Astrocyte of the hippocampus (primary cell): Measurements from ENCODE around the gene INTS11.
A peak's percentile ranks its signal among the peaks of the same experiment; 100 is the strongest.

ENCODE experiments used
- DNase-seq: peaks from one replicate; pipeline ENCODE4 v3.0.0; 2011; ENCODE audit warnings: low read depth, low spot score

INTS11 gene

GRCh38 chr1:1312450-1313314 lies 11.8 kb downstream of the INTS11 start:
- DNase-seq, result no peak

GRCh38 chr1:1311107-1312104 lies 13.1 kb downstream of the INTS11 start:
- DNase-seq, result no peak

DNA sequence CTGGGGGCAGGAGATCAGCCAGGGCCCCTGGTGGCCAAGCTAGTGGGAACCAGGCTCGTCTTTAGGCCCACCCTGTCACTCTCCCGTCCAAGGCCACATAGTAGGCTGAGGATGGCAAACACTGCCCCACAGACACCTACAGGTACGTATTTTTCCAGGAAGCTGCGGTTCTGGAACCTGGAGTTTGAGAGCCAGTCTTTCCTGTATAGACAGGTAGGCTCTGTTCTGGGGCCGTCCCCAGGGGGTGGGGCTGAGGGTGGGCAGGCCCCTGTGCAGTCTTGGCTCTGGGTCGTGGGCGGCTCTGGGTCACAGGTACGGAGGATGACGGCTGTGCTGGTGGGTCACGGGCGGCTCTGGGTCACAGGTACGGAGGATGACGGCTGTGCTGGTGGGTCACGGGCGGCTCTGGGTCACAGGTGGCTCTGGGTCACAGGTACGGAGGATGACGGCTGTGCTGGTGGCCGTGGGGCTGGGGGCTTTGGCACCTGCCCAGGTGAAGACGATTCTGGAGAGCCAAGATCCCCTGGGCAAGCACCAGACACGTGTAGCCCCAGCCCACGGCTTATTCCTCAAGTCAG lies 13.9 kb downstream of the INTS11 start:
- no peak for DNase-seq

- no peak for DNase-seq
Observed at GRCh38 chr1:1310109-1310385, 14.4 kb downstream of the INTS11 start.

DNA sequence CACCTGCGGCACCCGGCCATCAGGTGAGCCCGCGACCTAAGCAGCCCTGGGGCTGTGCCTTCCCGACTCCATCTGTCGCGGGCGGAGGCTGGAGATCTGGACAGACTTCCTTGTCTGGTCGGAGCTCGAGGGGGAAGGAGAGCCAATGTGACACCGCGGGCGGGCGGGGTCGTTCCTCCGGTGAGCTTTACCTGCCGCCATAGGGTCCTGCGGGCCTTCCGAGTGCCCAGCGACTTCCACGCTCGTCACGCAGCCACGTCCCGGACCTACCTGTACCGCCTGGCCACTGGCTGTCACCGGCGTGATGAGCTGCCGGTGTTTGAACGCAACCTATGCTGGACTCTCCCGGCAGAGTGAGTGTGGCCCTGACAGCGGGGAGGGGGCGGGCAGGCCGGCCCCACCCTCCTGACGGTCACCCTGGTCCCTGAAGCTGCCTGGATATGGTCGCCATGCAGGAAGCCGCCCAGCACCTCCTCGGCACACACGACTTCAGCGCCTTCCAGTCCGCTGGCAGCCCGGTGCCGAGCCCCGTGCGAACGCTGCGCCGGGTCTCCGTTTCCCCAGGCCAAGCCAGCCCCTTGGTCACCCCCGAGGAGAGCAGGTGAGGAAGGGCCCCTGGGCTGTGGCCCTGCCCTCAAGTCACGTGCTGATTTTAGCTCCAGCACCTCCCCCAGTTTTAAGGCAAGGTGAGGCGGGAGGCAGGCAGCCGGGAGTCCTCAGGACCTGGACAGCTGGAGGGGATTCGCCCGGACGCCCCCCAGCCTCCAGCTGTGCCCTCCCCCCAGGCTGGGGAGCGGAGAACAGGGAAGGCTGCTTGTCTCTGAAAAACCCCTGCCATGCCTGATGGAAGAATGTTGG lies 15.0 kb downstream of the INTS11 start:
- DNase-seq, result peak; percentile 46

GRCh38 chr1:1308756-1309250 lies 15.7 kb downstream of the INTS11 start:
- no peak for DNase-seq

DNA sequence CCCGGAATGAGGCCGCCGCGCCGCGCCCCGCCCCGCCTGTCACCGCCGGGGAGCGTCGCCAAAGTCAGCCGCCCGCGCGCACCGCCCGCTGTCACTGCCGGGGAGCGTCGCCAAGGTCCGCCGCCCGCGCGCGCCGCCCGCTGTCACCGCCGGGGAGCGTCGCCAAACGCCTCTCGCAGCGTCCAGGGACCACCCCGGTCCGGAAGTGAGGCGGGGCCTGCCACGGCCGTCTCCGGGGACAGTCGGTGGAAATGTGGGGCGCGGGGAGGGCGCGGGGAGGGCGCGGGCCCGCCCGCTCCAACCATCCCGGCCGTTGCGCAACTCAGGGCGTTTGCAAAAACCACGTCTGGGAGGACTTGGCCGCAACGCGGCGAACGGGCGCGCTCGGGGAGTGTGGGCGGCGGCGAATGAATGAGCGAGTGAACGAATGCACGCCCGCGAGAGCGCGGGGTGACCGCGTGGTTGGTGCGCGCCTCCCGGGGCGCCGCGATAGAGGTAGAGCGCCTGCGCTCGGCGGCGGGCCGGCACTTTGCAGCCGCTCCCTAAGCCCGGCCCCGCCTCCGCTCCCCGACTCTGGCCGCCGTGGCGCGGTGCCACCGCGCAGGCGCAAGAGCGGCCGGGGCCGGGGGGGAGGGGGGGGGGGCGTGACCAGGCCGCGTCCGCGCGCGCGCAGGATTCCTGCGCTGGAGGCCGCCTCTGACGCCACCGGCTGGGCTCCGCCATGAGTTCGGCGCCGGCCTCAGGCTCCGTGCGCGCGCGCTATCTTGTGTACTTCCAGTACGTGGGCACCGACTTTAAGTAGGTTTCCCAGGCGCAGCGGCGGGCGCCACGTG lies 16.3 kb downstream of the INTS11 start, which contains the start of the genes ACAP3 and PUSL1:
Gene ACAP3, minus strand, starts transcription at position 8 of the 833 bp plus-strand sequence. CDS start 115 bp downstream, outside the sequence.
Gene PUSL1, plus strand, starts transcription at position 675 of the 833 bp plus-strand sequence. Its CDS starts 47 bp downstream, at position 722.
- peak; percentile 97 for DNase-seq

DNA sequence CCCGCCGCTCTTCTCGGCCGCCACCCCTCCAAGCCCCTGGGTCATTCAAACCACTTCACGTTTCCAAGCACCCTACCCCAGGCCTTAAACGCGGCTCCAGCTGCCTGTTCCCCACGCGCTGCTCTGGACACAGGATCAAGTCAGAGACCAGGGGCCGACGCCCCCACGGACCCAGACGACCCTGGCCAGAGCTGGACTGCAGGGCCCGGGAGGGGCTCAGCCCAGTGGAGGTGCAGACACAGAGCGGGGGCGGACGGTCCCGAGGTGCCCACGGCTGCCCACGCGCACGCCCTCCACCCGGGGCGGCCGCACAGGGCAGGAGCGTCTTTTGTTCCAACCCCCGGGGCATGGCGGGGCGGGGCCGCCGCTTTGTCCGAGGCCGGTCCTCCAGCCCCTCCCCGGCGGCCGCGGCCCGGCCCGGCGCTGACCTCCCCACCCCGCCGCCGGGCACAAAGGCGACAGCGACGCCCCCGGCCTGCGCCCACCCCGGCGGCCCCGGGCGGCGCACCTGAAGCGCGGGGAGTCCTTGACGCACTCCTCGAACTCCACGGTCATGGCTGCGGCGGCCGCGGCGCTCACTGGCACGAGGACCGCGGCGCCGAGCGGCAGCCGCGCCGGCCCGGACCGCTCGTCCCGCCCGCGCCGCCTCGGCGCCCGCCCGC lies 17.1 kb downstream of the INTS11 start:
- DNase-seq, result no peak

GRCh38 chr1:1306661-1307260 lies 17.7 kb downstream of the INTS11 start:
- DNase-seq, result no peak

DNA sequence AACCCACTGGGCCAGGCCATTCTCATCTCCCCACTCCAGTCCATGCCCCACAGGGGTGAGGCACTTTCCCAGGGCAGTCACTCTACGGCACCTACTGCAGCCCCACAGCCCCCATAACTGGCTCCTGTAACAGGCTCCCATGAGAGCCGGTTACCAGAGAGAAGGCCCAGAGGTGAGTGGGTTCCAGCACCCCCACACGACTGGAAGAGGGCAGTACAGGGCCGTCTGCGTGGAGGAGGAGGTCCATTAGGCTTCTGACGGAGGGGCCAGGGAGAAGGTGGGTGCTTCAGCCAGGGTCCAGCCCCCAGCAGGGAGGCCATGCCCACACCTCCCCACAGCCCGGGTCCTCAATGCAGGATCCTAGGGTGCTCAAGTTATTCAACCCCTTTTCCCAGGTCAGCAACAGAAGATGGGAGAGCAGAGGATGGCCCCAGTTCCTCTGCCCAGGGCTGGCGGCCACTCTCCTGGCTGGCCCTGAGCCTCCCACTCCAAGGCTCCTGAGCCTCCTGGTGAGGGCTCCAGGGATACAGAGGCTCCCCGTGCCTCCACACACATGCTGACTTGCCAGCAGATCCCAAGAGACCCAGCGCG lies 18.3 kb downstream of the INTS11 start:
- peak; percentile 39 for DNase-seq

DNA sequence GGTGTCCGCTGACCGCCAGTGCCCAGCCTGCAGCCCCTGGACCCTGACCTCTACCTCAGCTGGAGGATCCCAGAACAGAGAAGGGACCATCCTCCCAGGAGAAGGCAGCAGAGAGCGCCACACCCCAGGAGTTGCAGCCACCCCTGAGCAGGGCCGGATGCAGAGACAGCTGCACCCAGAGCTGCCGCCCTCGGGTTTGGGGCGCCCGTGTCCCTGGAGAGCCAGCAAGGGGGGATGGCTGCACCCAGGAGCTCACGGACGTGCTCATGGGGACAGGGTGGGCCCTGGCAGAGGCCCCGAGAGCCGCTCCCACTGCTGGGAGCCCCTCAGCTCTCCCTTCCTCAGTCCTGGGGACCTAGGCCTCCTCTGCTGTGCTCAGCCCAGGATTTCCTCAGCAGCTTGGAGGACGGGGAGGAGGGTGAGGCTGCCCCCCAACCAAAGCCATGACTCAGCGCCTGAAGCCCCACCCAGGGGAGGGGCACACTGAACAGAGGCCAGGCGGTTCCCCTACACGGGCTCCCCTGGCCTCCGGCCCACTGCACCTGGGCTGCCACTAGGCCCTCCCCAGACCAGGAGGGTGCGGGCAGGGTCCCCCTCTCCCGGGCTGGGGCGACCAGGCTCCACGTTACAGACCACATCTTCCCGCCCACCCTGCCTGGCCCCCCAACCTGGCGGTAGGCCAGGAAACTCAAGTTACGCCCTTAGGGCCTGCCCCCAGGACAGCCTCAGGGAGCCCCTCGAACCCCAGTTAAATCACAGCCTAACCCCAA lies 19.0 kb downstream of the INTS11 start:
- DNase-seq, result peak; percentile 75

DNA sequence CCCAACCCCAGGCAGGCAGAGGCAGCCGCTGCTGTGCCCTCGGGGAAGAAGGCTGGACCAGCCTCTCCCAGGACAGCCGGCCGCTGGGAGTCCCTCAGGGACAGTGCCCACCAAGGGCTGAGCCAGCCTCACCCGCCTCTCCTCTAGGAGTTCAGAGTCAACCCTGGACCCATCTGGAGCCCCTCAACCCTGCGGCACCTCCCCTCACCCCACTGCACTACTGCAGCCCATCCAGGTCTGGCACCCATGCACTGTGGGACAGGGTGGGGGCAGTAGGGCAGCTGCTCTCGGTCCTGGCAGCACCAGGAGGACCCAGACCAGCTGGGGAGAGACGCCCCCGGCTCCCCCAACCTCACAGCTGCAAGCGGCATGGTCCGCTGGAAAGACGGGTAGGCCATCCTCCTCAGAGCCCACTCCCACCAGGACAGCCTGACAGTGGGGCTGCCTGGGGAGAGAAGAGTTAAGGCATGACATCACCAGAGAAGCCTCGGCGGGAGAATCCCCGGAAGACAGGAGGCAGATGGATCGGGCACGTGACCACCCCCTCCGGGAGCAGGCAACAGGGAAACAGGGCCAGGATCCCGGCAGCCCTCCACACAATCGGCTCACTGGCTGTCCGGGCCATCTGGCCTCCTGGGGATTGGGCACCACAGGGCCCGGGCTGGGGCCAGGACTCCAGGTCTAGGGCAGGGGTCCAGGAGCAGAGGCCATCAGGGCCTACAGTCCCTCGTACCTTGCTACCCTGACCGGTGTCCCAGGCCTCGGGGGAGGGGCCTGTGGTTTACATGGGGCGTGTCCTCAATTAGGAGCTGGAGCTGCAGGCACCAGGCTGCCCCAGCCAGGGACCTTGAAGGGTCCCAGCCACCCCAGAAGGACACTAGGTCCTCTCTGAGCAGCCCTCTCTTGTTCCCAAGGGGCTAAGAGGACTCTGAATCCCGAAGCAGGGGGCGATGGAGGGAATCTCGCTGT lies 19.8 kb downstream of the INTS11 start:
- peak; percentile 73 for DNase-seq

DNA sequence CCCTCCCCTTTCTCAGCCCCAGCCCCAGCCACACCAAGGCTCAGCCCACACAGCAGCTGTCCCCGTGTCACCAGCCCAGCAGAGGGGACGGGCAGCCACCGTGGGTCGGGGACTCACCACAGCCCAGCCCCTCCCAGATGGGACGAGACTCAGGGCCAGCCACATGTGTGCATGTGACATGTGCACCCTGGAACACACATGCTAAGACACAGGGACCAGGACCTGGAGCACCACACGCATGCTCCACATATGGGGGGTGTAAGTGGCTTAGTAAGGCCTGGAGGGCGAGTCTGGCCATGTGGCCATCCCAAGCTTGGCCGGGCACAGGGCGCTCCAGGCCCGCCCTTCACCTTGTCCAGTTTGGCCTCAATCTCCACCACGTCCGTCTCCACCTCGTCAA lies 20.7 kb downstream of the INTS11 start:
- DNase-seq, result no peak

- DNase-seq, result no peak
Observed at GRCh38 chr1:1302951-1303509, 21.4 kb downstream of the INTS11 start.

DNA sequence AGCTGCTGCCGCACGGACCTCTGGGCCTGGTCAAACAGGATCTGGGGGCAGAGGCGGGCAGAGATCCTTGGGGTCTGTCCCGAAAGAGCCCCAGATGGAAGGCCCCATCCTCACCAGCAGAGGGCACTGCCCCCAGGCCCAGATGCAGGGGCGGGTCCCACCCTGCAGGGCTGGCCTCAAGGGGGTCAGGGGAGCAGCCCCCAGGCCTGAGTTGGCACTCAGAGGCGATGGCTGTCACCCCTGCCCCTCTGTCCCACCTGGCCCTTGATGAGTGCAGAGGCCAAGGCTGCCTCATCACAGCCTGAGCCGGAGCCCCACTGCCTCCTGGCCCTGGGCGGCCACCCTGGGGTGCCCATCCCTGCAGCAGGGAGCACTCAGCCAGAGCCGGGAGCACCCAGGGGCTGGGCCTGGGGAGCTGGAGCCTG lies 22.4 kb downstream of the INTS11 start:
- DNase-seq, result no peak

DNA sequence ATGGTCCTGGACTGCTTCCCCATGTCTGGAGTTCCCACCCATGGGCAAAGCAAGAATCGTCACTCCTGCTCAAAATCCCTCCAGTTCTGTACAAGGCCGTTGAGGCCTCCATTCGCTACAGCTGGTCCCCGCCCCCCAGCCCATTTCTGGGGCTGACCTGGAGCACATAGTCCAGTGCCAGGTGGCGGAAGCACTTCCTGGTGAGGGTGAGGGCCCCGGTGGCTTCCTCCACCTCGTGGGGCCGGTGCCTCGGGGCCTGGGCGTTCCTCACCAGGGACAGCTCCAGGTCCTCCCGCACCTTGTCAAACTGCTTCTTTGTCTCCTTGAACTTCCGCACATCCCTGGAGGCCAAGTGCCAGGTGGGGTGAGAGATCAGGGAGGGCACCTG lies 24.1 kb downstream of the INTS11 start:
- DNase-seq, result no peak
